GM19395 (cell line): ENCODE measurements around the gene CDCA7L.

Experiments used
- ATAC-seq: cut with Tn5 transposase; IDR thresholded peaks from one replicate; pipeline ENCODE4 v1.9.1; 2021; ENCODE audit warnings: mild to moderate bottlenecking, moderate library complexity; ENCODE audit not compliant: unreplicated experiment

CDCA7L gene, protein sequence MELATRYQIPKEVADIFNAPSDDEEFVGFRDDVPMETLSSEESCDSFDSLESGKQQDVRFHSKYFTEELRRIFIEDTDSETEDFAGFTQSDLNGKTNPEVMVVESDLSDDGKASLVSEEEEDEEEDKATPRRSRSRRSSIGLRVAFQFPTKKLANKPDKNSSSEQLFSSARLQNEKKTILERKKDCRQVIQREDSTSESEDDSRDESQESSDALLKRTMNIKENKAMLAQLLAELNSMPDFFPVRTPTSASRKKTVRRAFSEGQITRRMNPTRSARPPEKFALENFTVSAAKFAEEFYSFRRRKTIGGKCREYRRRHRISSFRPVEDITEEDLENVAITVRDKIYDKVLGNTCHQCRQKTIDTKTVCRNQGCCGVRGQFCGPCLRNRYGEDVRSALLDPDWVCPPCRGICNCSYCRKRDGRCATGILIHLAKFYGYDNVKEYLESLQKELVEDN

DNA sequence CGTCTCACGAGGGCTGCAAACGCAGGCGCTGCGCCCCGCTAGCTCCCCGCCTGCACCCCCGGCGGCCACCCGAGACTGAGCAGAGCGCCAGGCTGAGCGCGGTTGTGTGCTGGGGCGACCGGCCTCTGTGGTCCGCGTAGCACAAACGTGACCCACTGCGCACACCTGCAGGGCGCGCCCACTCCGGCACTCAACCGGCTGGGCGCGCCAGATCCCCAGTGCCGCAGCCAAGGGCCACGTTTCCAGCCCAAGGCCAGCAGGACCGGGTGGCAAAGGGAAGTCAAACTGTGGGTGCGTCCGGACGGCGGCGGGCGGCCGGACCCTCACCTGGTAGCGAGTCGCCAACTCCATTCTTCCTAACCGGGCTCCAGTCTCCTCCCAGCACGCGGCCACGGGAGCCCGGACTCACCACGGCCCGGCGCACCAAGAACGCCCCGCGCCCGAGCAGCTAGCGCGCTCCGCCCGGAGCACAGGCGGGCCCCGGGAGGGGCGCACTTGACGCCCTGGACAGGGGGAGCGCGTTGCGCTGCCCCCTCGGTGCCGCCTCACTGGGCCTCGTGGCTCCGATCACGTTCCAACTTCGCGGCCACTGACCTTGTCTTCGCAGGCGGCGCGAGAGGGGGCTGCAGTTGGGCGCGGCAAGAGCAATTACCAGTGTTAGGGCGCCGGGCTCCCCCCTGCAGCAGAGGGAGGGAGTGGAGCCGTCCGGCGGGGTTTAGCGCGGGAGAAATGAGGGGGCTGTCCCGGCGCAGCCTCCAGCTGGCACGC, at the start of gene CDCA7L:
TSS of gene CDCA7L (minus strand) at position 446 of the 768 bp plus-strand sequence. CDS start at position 351, 95 bp downstream.
- peak; percentile 85 for ATAC-seq

GRCh38 chr7:21986096-21986495, 40.4 kb upstream of the CDCA7L start:
- no peak for ATAC-seq

- ATAC-seq: no peak
These were observed 38.3 kb upstream of the CDCA7L start for GRCh38 chr7:21984042-21984441.

GRCh38 chr7:21983056-21983455, 37.4 kb upstream of the CDCA7L start:
- no peak for ATAC-seq

DNA sequence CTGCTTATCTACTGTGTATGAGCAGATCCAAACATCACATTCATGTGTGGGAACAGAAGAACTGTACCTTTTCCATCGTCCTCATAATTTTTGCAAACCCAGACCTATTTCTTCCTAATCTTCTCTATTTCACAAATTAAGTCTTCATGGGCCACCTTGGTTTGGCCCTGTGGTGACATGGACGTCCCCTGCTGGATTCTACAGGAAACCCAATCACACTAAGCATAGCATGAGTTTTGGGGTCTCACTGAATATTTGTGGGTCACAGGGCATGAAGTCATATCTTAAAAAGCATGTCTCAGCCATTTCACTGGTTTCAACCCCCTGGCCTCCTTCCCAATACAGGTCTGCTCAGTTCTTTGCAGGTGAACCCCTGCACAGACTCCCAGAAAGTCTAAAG, 35.8 kb upstream of the CDCA7L start:
- ATAC-seq: no peak

- no peak for ATAC-seq
These were observed 35.3 kb upstream of the CDCA7L start for GRCh38 chr7:21980926-21981500.

- ATAC-seq: no peak
These were observed 26.7 kb upstream of the CDCA7L start for GRCh38 chr7:21972397-21972784.

GRCh38 chr7:21971780-21972396, 26.2 kb upstream of the CDCA7L start:
- ATAC-seq: no peak

GRCh38 chr7:21969822-21970221, 24.1 kb upstream of the CDCA7L start:
- no peak for ATAC-seq

GRCh38 chr7:21967598-21968003, 21.9 kb upstream of the CDCA7L start:
- peak; percentile 43 for ATAC-seq

DNA sequence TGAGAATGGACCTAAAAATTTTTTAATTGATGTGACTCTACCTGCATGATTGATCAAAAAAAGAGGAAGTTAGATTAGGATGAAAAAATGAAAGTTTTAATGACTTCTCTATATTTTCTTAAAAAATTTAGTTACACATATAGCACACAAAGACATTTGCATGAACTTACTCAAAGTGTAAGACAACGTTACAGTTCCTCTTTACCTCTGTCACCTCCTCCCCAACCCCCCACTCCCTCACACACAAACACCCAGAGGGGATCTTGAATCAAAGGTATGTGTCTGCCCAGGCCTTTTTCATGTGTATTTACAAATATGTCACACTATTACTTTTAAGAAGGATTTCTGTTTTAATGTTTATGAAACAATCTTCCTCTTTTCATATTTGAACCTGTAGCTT, 20.6 kb upstream of the CDCA7L start:
- ATAC-seq: peak; percentile 91

GRCh38 chr7:21965291-21965690, 19.6 kb upstream of the CDCA7L start:
- ATAC-seq: no peak

DNA sequence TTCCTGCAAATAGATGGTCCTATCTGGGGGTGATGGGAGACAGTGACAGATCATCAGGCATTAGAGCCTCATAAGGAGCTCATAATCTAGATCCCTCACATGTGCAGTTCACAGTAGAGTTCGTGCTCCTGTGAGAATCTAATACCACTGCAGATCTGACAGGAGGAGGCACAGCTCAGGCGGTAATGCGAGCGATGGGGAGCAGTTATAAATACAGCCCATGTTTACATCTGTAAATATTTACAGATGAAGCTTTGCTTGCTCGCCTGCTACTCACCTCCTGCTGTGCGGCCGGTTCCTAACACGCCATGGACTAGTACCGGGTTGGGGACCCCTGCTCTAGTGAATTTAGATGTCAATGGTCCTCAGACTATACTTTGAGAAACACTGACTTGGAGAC, 17.0 kb upstream of the CDCA7L start:
- ATAC-seq: no peak

DNA sequence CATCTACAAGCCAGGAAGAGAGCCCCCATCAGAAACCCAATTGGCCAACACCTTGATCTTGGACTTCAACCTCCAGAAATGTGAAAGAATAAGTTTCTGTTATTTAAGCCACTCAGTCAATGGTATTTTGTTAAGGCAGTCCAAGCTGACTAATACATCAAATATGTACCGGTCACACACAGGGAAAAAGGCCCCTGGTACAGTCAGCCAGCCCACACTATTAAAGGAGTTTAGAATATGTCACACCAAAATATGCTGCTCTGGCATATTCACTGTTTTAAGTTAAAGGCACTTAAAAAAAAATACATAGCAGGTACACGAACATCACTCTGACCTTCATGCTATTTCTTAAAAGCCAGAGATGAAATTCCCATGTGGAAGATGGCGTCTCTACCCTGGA, 15.2 kb upstream of the CDCA7L start:
- no peak for ATAC-seq

GRCh38 chr7:21959387-21959776, 13.7 kb upstream of the CDCA7L start:
- no peak for ATAC-seq

GRCh38 chr7:21953781-21954180, 8.1 kb upstream of the CDCA7L start:
- ATAC-seq: no peak

DNA sequence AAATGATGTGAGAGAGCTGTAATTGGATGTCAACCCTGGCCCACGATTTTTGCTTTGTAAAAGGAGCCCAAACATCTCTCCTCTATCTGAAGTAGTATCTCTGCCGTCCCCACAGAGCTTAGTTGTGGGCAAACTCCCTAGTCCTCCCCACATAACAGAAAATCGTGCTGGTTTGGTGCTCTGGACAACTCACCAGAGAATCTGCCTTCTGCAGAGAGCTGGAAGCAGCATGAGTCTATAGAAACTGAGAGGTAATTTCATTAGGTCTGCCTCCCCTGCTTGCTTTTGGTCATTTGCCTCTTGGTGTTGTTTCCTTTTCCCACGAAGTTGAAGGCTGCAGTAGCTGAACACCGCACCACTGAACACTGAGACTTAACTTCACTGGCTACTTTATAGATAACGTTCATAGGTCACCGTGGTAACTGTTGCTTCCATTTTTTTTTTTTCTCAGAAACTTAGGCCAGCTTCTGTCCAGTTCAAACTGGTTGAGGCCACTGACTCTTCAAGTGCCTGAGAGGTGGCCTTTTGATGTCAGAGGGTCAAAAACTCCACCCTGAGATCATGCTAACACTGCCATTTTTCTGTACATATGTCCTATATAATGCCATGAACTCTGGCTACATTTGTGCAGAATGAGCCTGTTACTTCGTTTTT, 3.3 kb upstream of the CDCA7L start:
- ATAC-seq: no peak

GRCh38 chr7:21948364-21948763, 2.7 kb upstream of the CDCA7L start:
- ATAC-seq: no peak

DNA sequence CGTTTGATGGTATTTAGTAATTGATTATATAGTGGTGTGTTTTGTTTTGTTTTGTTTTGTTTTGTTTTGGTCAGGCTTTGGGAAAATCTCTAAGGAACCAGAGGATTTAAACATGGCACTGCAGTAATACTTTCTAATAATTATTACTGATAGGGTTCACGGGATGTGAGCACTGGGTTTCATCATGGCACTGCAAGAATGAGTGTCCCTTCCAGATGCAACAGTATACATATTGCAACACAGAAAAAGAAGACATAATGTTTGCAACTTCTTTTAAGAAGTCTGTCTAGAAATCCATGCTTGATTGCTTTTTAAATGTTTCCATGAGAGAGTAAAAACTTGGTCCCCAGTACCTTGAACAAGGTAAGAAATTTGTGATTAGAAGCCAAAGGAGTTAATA, 2.2 kb upstream of the CDCA7L start:
- ATAC-seq: no peak

DNA sequence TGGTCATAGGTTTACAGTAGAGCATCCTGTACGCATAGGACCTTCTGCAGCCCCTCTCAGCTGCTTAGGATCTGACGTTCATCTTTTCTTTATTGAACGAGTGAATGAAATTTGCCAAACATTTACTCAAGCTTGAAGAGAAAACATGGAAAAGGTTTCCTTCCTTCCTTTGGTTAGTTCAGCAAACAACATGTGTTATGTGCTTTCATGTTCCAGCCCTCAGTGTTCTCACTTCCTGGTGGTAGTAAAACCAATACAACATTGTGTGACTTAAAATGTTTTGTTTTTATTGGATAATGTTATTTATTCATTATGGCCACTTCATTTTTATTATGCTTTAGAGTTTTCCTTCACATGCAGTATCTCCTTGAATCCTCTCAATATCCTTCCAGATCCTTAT, 1.4 kb upstream of the CDCA7L start:
- no peak for ATAC-seq

- no peak for ATAC-seq
These were observed 567 bp upstream of the CDCA7L start for GRCh38 chr7:21946222-21946709.
